Activated CD4-positive, alpha-beta T cell treated with anti-CD3 and anti-CD28 coated beads, Interleukin-10, Interleukin-2, amounts not matched to agents 100 ng/mL and 50 ng/mL, durations not matched to agents 16 hours and 8 hours (primary cell): Measurements from ENCODE around the gene ZBTB7A.

Experiments
- DNase-seq: peaks from one replicate; pipeline ENCODE4 v3.0.0-alpha.2; 2020

The ZBTB7A gene

DNA sequence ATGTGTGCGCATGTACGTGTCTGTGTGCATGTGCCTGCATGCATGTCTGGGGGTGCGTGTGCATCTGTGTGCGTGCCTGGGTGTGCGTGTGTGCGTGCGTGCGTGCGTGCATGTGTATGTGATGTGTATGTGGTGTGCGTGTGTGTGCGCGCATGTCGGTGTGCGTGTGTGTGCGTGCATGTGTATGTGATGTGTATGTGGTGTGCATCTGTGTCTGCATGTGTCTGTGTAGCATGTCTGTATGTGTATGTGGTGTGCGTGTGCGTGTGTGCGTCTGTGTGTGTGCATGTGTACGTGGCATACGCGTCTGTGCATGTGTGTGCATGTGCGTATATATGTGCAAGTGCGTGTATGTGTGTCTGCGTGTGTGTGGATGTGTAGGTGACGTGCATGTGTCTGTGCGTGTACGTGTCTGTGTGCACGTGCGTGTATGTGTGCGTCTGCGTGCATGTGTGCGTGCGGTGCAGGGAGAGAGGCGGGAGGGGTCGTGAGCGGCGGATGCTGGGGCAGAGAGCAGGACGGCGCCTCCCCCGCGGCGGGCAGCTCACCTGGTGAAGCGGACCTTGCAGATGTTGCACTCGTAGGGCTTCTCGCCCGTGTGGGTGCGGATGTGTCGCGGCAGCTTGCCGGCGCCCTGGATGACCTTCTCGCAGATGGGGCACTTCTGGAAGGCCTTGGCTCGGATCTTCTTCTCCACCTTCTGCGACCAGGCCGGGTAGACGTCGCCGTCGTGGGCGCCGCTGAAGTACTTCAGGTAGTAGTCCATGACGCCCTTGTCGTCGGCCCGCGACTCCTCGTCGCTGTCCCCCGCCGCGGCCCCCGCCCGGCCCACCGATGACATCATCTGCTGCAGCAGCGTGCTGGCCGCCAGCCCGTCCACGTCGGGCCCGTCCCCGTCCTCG, 13.0 kb downstream of the ZBTB7A start:
- no peak for DNase-seq

DNA sequence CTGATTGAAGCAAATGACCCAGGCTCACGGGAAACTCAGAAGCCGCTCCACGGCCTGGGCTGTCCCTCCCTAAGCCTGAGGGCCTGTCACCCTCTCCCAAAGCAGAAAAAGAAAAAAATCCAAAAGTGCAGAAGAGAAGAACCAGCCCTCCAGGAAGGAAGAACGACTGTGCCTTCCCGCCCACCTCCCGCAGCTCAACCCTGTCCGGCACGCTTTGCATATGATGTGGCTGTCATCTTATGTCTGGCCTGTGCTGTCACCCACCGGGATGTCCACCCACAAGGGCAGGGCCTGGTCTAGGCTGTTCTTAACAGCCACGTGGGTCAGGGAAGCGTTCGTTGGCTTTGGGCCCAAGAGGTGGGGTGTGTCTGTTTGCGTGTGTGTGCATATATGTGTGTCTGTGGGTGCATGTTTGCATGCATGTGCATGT, 13.7 kb downstream of the ZBTB7A start:
- no peak for DNase-seq

DNA sequence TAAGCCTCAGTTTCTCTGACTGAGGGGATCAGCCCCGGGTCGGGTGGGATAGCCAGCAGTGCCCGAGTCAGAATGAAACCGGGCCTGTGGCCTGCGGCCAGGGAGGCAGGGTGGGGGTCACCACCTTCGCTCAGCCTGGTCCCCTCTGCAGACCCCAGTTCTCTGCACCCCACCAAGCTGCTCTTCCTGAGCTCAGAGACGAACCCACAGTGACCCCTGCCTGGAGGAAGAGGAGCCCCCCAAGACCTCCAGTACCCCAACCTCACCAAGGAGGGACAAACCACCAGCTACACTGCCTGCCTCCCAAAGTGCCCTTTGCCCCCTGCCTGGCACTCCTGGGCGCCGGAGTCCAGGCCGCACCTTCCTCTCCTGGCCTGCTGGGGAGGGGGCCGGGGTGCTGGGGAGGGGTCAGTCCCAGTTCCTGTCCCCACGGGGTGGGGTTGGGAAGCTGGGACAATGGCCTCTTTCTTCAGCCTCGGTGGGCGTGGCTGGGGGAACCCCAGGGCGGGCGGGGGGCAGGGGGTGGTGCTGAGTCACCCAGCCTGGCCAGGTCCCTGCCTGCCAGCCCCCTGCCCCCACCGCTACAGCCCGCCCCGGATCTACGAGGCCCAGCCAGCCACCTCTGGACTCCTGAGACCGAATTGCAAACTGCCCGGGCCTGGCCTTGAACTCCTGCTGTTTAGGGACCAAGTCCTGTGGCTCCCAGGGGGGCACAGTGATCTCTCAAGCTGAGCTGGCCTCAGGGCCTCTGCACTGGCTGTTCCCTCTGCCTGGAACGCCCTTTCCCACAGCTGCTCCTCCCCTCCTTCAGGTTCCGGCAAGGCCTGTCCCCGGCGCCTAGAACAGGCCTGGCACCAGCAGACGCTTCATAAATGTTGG, 14.3 kb downstream of the ZBTB7A start:
- DNase-seq = no peak

DNA sequence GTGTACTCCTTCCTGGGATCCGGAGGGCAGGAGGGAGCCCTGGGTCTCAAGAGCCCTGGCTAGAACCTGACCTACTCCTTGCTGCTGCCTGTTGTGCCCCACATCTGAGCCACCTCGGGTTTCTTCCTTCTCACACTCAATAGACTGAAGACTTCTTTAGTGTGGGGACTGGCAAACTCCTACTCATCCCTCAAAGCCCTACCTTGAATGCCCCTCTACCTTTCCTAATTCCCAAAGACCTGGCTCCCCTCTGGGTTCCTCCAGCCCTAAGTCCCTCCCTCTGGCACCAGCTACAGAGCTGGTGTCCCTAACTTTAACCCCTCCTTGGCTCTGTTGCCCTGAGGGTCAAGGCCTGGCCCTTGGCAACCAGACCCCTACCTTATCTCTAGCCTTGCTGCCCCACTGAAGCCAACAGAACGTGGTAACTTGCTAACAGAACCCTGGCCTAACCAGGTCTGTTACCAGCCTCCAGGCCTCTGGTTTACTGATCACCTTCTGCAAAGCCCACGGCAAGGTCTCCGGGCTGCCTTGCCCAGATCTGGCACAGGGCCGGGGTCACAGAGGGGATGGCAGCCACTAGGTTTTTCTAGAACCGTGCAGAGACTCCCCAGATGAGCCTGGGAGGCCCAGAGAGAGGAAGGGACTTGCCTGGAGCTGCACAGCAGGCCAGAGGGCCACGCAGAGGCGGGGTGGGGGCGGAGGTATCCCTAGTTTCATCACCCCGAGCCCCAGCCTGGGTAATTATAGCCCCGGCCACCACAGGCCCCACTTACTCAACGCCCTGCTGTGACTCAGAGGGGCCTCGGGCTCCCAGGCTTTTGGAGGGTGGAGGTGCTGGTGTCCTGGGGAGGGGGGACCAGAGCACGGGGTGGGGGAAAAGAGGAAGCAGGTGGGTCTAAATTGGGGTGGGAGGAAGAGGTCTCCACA, 15.3 kb downstream of the ZBTB7A start:
- DNase-seq = no peak

DNA sequence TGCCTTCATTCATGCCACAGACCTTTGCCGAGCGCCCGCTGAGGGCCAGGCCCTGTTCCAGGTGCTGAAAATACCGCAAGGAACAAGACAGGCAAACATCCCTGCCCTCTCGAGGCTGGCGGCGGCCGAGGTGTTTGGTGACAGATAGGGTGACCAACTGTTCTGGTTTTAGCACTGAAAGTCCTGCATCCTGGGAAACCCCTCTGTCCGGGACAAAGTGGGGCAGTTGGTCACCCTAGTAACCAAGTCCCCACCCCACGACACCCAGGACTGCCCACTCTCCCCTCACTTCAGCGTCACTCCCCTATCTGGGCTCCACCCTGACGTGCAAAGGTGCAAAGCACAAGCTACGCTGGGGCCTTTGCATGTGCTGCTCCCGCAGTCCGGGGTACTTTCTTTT, 17.3 kb downstream of the ZBTB7A start:
- no peak for DNase-seq

DNA sequence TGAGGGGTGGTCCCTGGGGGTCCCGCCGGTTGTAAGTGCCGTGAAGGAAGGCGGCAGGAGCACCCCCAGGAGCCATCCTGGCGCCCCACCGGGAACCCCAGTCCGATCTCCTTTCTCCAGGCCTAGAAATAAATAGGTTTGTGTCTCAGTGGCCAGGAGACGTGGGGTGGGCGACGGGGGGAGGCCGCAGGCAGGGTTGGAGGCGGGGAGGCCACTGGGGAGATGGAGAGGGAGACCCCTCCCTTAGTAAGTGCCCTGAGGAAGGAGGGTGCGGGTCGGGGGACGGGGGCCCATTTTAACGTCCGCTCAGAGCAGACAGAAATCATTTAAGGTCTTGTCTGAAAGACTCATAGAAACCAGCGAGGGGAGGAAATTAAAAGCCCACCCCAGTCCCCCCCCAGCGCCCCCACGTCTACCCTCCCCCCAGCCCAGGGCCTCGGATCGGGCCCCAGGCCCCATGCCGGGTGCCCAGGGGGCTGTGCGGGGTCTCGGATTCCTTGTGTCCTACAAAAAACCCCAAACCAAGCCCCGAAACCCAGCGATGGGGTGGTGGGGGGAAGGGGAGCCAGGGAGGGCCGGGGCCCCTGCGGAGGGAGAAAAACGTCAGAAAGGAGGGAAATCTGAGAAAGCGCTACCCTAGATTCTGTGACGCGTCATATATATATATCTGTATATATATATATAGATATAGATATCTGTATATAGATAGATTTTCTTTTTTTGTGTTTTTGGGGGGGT, 19.6 kb downstream of the ZBTB7A start:
- DNase-seq = no peak

DNA sequence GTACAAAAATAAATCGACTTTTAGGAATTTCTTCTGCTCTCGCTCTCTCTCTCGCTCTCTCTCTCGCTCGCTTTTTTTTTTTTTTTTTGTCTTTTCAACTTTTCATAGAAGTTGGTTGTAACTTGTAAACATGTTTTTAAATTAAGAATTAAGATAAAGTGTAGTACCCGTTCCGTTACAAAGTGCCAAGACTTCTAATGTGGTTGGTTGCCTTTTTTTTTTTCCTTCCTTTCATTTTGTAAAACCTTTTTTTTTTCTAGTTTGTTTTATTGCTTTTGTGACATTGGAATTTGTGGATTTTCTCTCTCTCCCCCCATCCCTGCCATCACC, 20.4 kb downstream of the ZBTB7A start:
- no peak for DNase-seq

DNA sequence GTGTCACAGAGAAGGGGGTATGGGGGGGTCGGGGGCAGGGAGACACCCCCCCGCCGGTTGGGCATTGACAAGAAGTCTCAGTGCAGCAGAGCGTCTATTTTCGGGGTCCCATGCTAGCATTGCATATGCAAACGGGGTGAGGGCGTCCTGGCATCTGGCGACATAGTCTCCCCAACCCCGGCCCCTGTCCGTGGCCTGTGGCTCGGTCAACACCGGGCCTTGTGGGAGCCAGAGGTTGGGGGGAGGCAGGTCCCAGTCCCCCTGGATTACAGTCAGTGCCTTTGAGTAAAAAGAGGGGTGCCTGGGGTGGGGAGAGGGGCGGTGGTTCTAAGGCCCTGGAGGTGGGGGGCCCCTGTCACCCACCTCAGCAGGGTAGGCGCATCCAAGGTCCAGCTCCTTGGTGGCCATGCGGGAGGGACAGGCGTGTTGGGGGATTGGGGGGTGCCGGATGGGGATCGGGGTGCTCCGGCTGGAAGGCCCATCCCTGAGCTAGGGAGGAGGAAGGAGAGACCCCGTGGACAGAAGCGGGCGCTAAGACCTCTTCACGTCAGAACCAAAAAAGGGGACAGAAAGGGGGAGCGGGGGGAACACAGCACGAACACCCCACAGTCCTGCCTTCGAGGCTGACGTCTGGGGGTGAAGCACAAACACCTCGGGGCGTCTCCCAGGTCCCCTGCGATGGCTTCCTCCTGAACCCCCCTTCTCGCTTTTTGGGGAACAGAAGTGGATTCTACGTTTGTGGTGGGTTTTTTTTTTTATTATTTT, 20.9 kb downstream of the ZBTB7A start:
- DNase-seq = no peak

DNA sequence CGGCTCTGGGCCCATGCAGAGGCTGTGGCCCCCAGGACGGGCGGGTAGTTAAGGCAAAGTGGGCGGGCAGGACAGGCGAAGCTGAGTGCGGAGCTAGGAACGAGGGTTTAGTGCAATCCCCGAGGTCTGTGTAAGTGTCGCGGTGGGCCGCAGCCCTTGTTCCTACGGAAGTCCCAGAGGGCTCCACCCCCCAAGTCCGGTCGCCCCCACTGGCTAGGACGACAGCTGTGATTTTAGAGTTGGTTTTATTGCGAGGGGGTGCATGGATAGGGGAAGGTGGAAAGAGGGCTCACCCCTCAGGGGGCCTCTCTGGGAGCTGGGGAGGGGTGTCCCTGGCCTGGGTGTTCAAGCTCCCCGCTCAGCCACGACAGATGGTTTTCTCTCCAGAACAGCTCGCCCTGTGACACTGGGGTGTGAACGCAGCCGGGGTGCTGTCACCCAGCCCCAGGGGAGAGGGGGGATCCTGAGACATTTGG, 21.7 kb downstream of the ZBTB7A start:
- no peak for DNase-seq

DNA sequence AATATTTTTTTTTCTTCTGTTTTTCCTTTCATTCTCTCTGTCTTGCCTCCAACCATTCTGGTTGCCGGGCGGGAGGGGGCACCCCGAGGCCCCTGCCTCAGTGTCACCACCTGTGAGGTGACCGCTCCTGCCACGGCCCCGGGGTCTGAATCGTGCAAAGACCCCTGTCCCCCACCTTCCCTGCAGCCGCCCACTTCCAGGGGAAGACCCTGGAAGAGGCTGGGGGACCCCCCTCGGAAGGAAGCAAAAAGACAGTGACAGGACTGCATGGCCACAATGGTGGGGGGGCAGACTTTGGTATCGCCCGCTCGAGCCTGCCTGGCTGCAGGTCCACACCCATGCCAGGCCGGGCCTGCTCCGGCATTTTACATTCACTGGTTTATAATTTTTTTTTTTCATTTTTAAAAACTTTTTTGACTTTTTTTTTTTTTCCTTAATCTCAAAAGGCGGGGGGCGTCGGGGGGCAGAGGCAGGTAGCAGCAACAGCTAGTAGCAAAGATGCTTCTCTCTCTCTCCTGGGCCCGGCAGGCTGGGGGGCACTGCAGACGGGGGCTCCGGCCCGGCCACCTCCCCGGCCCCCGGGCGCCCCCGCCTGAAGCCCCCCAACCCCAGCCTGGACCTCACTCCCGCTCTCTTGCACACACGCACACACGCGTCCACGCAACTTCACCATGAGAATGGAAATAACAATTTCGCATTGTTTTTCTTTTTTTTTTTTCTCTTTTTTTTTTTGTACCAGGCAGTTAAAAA, 22.6 kb downstream of the ZBTB7A start:
- no peak for DNase-seq

DNA sequence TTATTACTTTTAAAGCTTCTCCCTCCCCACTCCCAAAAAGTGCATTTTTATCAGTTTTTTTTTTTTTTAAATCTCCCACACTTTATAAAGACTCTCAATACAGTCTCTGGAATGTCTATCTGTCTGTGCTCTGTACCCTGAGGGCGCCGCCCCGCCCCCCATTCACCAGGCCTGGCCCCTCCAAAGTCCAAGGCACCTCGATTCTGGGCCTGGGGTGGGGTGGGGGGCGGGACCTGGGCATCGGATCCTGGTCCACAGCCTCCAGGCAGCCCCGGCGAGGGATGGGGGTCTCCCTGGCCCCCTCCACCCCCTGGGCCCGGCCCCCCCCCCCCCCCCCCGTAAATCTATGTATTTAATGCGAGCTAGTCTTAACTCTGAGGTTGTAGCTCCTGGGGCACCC, 23.3 kb downstream of the ZBTB7A start:
- DNase-seq = no peak

DNA sequence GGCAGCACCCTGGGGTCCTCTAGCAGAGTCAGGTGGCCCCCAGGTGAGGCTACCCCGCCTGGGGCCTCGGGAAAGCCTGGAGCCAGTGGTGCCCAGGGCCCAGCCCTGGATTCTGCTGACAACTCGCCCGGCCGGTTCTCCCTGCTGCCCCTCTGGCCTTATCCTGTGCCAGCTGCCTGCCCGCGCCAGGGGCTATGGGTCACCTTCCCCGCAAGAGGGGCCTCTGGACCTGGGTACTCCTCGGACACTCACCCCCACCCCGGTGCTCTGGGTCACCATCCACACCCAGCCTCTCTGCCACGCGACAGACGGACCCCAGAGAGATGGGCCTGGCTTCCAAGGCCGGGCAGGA, 24.0 kb downstream of the ZBTB7A start:
- no peak for DNase-seq

DNA sequence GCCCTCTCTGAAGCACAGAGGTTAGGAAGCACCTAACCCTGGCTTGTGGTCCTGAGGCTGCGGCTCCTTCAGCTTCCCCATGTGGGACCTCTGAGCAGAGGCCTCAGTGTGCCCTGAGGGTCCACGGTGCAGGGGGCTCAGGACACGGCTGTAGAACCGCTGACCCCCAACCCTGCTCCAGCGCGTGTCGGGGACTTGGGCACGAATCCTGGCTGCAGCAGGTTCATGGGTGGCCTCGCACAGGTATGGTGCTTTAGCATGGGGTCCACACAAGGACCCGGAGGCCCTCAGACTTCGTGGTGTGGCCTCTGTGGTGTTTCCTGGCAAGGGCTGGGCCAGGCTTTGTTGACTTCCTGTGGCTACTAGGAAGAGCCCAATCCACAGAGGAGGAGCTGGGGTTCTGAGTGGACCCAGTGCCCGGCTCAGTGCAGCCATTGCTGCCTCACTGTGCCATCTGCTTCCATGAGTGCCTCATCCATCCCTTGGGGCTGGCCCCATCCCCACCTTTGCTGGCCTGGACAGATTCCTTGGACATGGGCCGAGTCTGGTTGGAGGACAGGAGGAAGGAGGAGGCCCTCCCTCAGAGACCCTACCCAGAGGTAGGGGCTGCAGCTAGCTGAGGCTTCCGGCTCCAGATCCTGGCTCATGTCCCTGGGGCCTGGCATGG, 24.5 kb downstream of the ZBTB7A start:
- DNase-seq = no peak

DNA sequence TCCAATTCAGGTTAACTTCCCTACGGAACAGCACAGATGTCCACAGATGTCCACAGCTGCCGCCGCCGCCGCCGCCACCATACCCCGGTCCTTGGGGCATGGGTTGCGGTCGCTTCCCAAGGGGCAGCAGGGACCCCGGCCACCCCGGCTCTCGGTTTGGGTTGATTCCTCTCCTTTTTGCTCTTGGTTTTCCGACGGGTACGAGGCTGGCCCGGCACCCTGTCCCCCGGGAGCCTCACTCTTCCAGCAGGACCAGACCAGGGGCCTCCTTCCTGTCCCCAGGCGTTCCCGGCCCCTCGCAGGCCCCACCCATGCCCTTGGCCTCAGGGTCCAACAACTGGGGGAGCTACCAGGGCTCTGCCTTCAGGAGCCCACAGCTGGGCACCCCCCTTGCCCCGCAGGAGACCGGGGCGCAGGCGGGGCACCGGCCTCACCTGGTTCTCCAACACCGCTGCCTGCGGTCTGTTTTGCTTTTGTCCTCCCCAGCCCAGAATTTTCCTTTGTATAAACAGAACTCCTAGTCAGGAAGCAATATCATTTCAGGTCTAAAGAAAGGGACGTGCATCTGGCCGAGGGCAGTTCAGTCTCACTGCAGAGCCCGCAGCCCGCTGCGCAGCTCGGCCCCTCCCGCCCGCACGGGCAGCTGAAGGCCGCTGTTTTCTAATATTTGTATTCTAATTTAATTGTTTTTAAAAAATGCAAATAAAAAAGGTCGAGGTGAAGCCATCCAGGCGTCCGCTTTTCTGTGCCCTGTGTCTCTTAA, 27.9 kb downstream of the ZBTB7A start:
- DNase-seq = no peak

DNA sequence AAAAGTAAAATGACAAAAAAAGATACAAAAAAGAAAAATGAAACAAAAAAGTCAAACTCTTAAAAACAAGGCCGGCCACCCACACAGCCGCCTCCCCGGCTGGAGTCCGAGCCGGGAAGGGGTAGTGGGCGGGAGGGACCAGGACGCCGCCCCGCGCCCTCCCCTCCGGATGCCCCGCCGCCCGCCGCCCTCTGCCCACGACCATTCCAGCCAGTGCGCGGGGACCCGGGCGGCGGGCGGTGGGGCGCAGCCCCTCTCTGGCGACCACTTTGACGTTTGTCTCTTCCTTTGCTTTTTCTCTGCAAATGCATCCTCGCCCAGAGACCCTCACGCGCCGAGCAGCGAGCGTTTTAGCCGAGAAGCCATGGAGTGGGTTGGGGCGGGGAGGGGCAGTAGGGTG, 28.6 kb downstream of the ZBTB7A start:
- no peak for DNase-seq

DNA sequence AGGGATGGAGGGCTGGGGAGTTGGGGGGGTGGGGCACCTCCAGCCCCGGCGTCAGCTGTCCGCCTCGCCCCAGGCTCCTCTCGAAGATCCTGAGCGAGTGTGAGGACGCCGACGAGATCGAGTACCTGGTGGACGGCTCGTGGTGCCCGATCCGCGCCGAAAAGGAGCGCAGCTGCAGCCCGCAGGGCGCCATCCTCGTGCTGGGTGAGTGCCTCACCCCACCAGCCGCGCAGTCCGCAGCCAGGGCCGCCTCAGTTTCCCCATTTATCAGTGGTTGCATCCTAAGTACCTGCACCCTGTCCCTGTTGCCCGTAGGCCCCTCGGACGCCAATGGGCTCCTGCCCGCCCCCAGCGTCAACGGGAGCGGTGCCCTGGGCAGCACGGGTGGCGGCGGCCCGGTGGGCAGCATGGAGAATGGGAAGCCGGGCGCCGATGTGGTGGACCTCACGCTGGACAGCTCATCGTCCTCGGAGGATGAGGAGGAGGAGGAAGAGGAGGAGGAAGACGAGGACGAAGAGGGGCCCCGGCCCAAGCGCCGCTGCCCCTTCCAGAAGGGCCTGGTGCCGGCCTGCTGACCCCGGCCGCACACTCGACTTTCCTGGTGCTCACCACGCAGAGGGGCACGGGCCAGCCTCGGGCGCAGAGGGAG, 29.3 kb downstream of the ZBTB7A start:
- DNase-seq = no peak

DNA sequence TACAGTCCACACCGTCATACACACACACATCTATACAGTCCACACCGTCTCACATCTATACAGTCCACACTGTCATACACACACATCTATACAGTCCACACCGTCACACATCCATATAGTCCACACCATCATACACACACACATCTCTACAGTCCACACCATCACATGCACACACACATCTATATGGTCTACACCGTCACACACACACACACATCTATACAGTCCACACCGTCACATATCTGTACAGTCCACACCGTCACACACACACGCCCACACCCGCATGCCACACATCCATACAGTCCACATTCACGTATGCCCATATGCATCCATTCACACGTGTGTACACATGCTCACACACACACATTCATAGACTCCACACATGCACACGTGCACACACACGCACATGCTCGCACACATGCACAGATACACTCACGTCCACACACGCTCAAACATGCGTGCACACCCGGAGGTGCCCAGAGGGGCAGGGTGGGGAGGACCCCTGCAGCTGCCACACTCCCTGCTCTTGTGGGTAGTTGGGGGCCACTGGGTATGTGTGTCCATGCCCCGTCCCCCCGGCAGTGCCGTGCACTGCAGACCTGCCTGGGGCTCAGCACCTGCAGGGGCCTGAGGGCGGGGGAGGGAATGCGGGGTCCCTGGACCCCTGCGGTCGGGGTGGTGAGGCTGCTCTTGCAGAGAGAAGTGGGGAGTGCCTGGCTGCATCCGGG, 30.0 kb downstream of the ZBTB7A start:
- DNase-seq = no peak

DNA sequence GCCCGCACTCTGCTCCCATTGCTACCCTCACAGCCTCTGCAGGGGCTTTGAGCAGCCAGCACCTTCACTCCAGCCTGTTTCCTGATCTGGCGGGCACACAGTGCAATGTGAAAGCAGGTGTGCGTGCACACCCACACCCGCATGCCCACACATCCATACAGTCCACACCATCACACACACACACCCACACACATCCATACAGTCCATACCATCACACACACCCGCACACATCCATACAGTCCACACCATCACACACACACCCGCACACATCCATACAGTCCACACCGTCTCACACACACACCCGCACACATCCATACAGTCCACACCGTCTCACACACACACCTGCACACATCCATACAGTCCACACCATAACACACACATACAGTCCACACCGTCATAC, 31.1 kb downstream of the ZBTB7A start:
- no peak for DNase-seq
